GM18873 (cell line): ENCODE data around the gene RPS3.

Source experiments
- ATAC-seq: cut with Tn5 transposase; IDR thresholded peaks from one replicate; pipeline ENCODE4 v1.9.1; 2021; ENCODE audit warnings: mild to moderate bottlenecking, moderate library complexity, moderate number of reproducible peaks; ENCODE audit not compliant: unreplicated experiment, low FRiP score

Gene RPS3

DNA sequence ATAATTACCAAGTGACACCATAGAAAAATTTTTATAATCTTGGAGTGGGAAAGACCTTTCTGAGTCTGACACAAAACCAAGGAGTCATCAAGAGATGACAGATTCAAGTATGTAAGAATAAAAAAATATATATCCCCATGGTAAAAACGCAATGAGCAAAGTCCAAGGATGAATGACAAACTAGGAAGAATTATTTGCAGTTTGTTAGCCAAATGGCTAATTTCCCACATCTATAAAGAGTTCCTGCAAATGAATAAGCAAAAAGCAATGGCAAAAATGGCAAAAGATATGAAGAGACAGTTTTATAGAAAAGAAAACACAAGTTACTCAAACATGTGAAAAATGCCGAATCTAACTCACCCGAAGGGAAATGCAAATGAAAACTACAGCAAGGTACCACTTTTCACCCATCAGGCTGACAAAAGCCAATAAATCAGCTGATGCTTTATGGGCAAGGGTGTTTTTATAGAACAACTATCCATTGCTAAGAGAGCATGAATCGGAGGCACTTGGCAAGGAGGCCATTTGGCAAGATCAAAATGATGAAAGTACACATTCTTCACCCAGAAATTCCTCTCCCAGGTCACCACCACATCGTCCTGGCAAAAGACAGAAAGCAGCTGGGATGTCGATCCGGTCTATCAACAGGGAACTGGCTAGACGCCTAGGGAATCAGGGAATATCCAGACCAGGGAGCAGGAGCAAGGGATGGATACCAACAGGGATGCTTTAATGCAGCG lies 54.8 kb downstream of the RPS3 start:
- ATAC-seq: no peak

GRCh38 chr11:75454987-75455386 lies 55.7 kb downstream of the RPS3 start:
- no peak for ATAC-seq
